ENCODE data around the gene ACTR6. TPM values are rescaled to one million over a fixed set of nuclear protein-coding genes. Genes with fewer than 3 reads are reported as not detected.
A peak's percentile ranks its signal among the peaks of the same experiment; 100 is the strongest.

ACTR6 gene
- total and polyA plus RNA-seq, 10 donors, result 15.0 to 32.4 (median 22.6) TPM

- peaks cover 5 to 84% (median 65%) of the 10 kb centered on the region in 6 donors for H3K36me3 ChIP-seq
- H3K9me3 ChIP-seq, result no peaks in the 10 kb centered on the region
- H3K27me3 ChIP-seq (replicated peaks in 1 of 7), result no peaks in the 10 kb centered on the region
- TF ChIP-seq POLR2AphosphoS5 (IDR thresholded peaks at IDR 0.05) (no peak), CTCF (IDR thresholded peaks at IDR 0.05 in 8 of 11, conservative IDR thresholded peaks at IDR 0.05 in 3 of 11) (no peak), POLR2A (IDR thresholded peaks at IDR 0.05) (no peak)
- WGBS, 5 donors, result 93 to 99% (median 95%) methylated on average over 2 of the region's 2 CpGs
- no peak overlapping the region for H3K4me3 ChIP-seq
- H3K27ac ChIP-seq, result no peak overlapping the region
- intact Hi-C loops (cut with DNase I; ENCODE audit: low total_unique reads), result loop anchor here (5.0 kb wide), 1 partner anchor 60 kb away; the partner anchor contains the start of genes DEPDC4 and SCYL2
- no peak for DNase-seq
- H3K4me1 ChIP-seq, result peaks cover 0 to 21% (median 11%) of the 10 kb centered on the region in 6 donors
Observed at GRCh38 chr12:100207311-100207710, 6.7 kb downstream of the ACTR6 start.

- H3K36me3 ChIP-seq, result peaks cover 5 to 98% (median 76%) of the 10 kb centered on the region in 6 donors
- H3K4me3 ChIP-seq, result no peak overlapping the region
- 96 to 99% (median 97%) methylated on average over 5 of the region's 5 CpGs for WGBS, 5 donors
- no peak overlapping the region for H3K27ac ChIP-seq
- peak; percentile 36 for DNase-seq
- no peaks in the 10 kb centered on the region for H3K27me3 ChIP-seq (replicated peaks in 1 of 7)
- intact Hi-C loops (cut with DNase I; ENCODE audit: low total_unique reads), result loop anchor here (5.0 kb wide), 1 partner anchor 58 kb away; the partner anchor contains the start of genes DEPDC4 and SCYL2
- peaks cover 0 to 5% (median 0%) of the 10 kb centered on the region in 6 donors for H3K4me1 ChIP-seq
- no peaks in the 10 kb centered on the region for H3K9me3 ChIP-seq
- TF ChIP-seq CTCF (IDR thresholded peaks at IDR 0.05 in 8 of 11, conservative IDR thresholded peaks at IDR 0.05 in 3 of 11), result no peak
Observed at GRCh38 chr12:100208834-100209233, 8.2 kb downstream of the ACTR6 start.

- no peak overlapping the region for H3K27ac ChIP-seq
- peaks cover 0 to 3% (median 0%) of the 10 kb centered on the region in 6 donors for H3K4me1 ChIP-seq
- intact Hi-C loops (cut with DNase I; ENCODE audit: low total_unique reads), result no loop called here
- H3K27me3 ChIP-seq (replicated peaks in 1 of 7), result no peaks in the 10 kb centered on the region
- TF ChIP-seq CTCF (IDR thresholded peaks at IDR 0.05 in 8 of 11, conservative IDR thresholded peaks at IDR 0.05 in 3 of 11) (no peak), POLR2A (IDR thresholded peaks at IDR 0.05) (no peak)
- H3K9me3 ChIP-seq, result no peaks in the 10 kb centered on the region
- 95 to 99% (median 97%) methylated on average over 2 of the region's 2 CpGs for WGBS, 5 donors
- peaks cover 5 to 100% (median 68%) of the 10 kb centered on the region in 6 donors for H3K36me3 ChIP-seq
- no peak for DNase-seq
- H3K4me3 ChIP-seq, result no peak overlapping the region
Observed at GRCh38 chr12:100211698-100212097, 11.1 kb downstream of the ACTR6 start.

- H3K4me1 ChIP-seq, result peaks cover 0 to 3% (median 0%) of the 10 kb centered on the region in 6 donors
- no peaks in the 10 kb centered on the region for H3K9me3 ChIP-seq
- WGBS, 5 donors, result 85 to 94% (median 92%) methylated on average over 5 of the region's 5 CpGs
- DNase-seq, result peak; percentile 9
- no peak overlapping the region for H3K27ac ChIP-seq
- no peaks in the 10 kb centered on the region for H3K27me3 ChIP-seq (replicated peaks in 1 of 7)
- TF ChIP-seq CTCF (IDR thresholded peaks at IDR 0.05 in 8 of 11, conservative IDR thresholded peaks at IDR 0.05 in 3 of 11) (no peak), POLR2A (IDR thresholded peaks at IDR 0.05) (no peak), POLR2AphosphoS5 (IDR thresholded peaks at IDR 0.05) (no peak)
- intact Hi-C loops (cut with DNase I; ENCODE audit: low total_unique reads), result no loop called here
- peaks cover 5 to 100% (median 61%) of the 10 kb centered on the region in 6 donors for H3K36me3 ChIP-seq
- H3K4me3 ChIP-seq, result no peak overlapping the region
Observed at GRCh38 chr12:100213016-100213891, 12.6 kb downstream of the ACTR6 start.
